Trophoblast cell (in vitro differentiated cells and primary cell): ENCODE results near the gene KREMEN1.

Experiments
- DNase-seq, 2 donors: peaks; one replicate each; pipeline ENCODE4 v3.0.0-alpha.2; 2016
- H2AFZ ChIP-seq: 2 replicates; pipeline ENCODE4 v1.6.1; 2013; ENCODE audit warnings: low read length, moderate library complexity, mild to moderate bottlenecking; ENCODE audit not compliant: insufficient read depth, poor library complexity
- H2AK5ac ChIP-seq: 2 replicates; pipeline ENCODE4 v1.6.1; 2013; ENCODE audit warnings: mild to moderate bottlenecking, low read length
- H2BK120ac ChIP-seq: 2 replicates; pipeline ENCODE4 v1.6.1; 2013; ENCODE audit warnings: low read length, mild to moderate bottlenecking, moderate library complexity; ENCODE audit not compliant: insufficient read depth, poor library complexity
- H2BK12ac ChIP-seq: 2 replicates; pipeline ENCODE4 v1.6.1; 2013; ENCODE audit warnings: mild to moderate bottlenecking, low read length, moderate library complexity
- H2BK5ac ChIP-seq: 2 replicates; pipeline ENCODE4 v1.6.1; 2013; ENCODE audit warnings: low read length, low read depth, moderate library complexity, mild to moderate bottlenecking; ENCODE audit not compliant: poor library complexity
- H3K14ac ChIP-seq: 2 replicates; pipeline ENCODE4 v1.6.1; 2013; ENCODE audit warnings: mild to moderate bottlenecking, low read length
- H3K18ac ChIP-seq: 2 replicates; pipeline ENCODE4 v1.6.1; 2013; ENCODE audit warnings: mild to moderate bottlenecking, low read length
- H3K23ac ChIP-seq: 2 replicates; pipeline ENCODE4 v1.6.1; 2013; ENCODE audit warnings: low read length
- H3K27ac ChIP-seq: 2 replicates; pipeline ENCODE4 v1.5.1; 2013; ENCODE audit warnings: low read depth, mild to moderate bottlenecking, inconsistent platforms, low read length, moderate library complexity
- H3K27me3 ChIP-seq: 2 replicates; pipeline ENCODE4 v1.6.1; 2013; ENCODE audit warnings: inconsistent platforms, mild to moderate bottlenecking, low read length, moderate library complexity; ENCODE audit not compliant: insufficient read depth
- H3K36me3 ChIP-seq, 2 experiments: 1 replicate in 1 of 2; 2 replicates in 1 of 2; pipeline ENCODE4 v1.6.1; 2013; ENCODE audit warnings: low read length in 2 of 2, mild to moderate bottlenecking in 2 of 2, moderate library complexity in 1 of 2; ENCODE audit not compliant: insufficient read depth in 2 of 2, control insufficient read depth in 1 of 2
- H3K4ac ChIP-seq: 2 replicates; pipeline ENCODE4 v1.6.1; 2013; ENCODE audit warnings: low read depth, mild to moderate bottlenecking, low read length, moderate library complexity
- H3K4me1 ChIP-seq, 2 experiments: 1 replicate in 1 of 2; 2 replicates in 1 of 2; pipeline ENCODE4 v1.6.1; 2013; ENCODE audit warnings: low read length in 2 of 2, mild to moderate bottlenecking in 2 of 2, moderate library complexity in 1 of 2; ENCODE audit not compliant: insufficient read depth in 2 of 2, control insufficient read depth in 1 of 2
- H3K4me2 ChIP-seq: 2 replicates; pipeline ENCODE4 v1.6.1; 2013; ENCODE audit warnings: inconsistent platforms, mild to moderate bottlenecking, low read length, moderate library complexity
- H3K4me3 ChIP-seq: 2 replicates; pipeline ENCODE4 v1.5.1; 2013; ENCODE audit warnings: mild to moderate bottlenecking, low read depth, low read length, inconsistent platforms
- H3K79me1 ChIP-seq: one replicate; pipeline ENCODE4 v1.6.1; 2013; ENCODE audit warnings: low read length
- H3K79me2 ChIP-seq: 2 replicates; pipeline ENCODE4 v1.6.1; 2013; ENCODE audit warnings: low read length, mild to moderate bottlenecking; ENCODE audit not compliant: control insufficient read depth, insufficient read depth, poor library complexity
- H3K9ac ChIP-seq: 2 replicates; pipeline ENCODE4 v1.6.1; 2013; ENCODE audit warnings: mild to moderate bottlenecking, low read length
- H3K9me3 ChIP-seq: 2 replicates; pipeline ENCODE4 v1.6.1; 2013; ENCODE audit warnings: low read depth, mild to moderate bottlenecking, control low read depth, inconsistent platforms, low read length; ENCODE audit not compliant: insufficient read depth
- H4K12ac ChIP-seq: 2 replicates; pipeline ENCODE4 v1.6.1; 2013; ENCODE audit warnings: low read depth, mild to moderate bottlenecking, low read length, moderate library complexity
- H4K8ac ChIP-seq: 2 replicates; pipeline ENCODE4 v1.6.1; 2013; ENCODE audit warnings: low read depth, mild to moderate bottlenecking, low read length, moderate library complexity
- H4K91ac ChIP-seq: one replicate; pipeline ENCODE4 v1.6.1; 2013; ENCODE audit warnings: low read depth, mild to moderate bottlenecking, low read length, moderate library complexity
- WGBS: extraction: QIAGEN DNeasy Blood & Tissue Kit; methylation state at CpG from one replicate; pipeline ENCODE4 v1.1.7; 2013; ENCODE audit warnings: missing lambda C conversion rate; ENCODE audit not compliant: insufficient read length, insufficient coverage; ENCODE audit errors: extremely low coverage; 5-methylcytosine and 5-hydroxymethylcytosine counted together

Gene KREMEN1

DNA sequence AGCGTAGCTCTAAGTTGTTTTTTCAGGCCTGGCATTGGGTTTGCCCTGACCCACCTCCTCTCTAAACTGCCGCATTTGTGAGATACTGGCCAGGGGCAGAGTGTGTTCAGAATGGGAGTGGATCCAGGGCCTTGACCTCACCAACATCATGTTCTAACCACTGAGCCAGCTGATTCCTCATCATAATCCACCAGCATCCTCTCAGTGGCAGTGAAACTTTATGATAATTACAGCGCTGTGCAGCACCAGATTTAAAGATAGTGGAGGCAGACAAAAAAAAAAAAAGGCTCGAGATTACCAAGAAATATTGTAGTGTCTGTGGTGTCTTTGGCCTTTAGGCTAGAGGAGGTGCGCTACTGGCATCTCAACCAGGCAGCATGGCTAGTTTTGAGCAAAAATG lies 53.0 kb downstream of the KREMEN1 start:
- no peaks in the 10 kb centered on the region for H3K4me1 ChIP-seq
- H3K36me3 ChIP-seq, result no peaks in the 10 kb centered on the region
- H2BK120ac ChIP-seq, result no peak overlapping the region
- H2BK5ac ChIP-seq, result no peak overlapping the region
- no peaks in the 10 kb centered on the region for H3K79me2 ChIP-seq
- H4K8ac ChIP-seq, result no peak overlapping the region
- no peak overlapping the region for H2BK12ac ChIP-seq
- H3K18ac ChIP-seq, result no peak overlapping the region
- H4K91ac ChIP-seq, result no peak overlapping the region
- no peak overlapping the region for H3K27ac ChIP-seq
- H3K4me3 ChIP-seq, result no peak overlapping the region
- no peak overlapping the region for H3K4ac ChIP-seq
- no peak for DNase-seq
- H3K9ac ChIP-seq, result no peak overlapping the region
- H3K9me3 ChIP-seq, result no peaks in the 10 kb centered on the region
- H3K27me3 ChIP-seq, result no peaks in the 10 kb centered on the region
- no peaks in the 10 kb centered on the region for H3K79me1 ChIP-seq
- H4K12ac ChIP-seq, result no peak overlapping the region
- H3K4me2 ChIP-seq, result no peak overlapping the region
- H3K23ac ChIP-seq, result no peak overlapping the region
- no peak overlapping the region for H2AK5ac ChIP-seq
- whole genome bisulfite sequencing, result no CpG with 5 or more reads among the region's 5 CpGs
- H3K14ac ChIP-seq, result no peak overlapping the region
- no peak overlapping the region for H2AFZ ChIP-seq

GRCh38 chr22:29126670-29127395 lies 54.0 kb downstream of the KREMEN1 start:
- H3K36me3 ChIP-seq, result no peaks in the 10 kb centered on the region
- no peak overlapping the region for H3K18ac ChIP-seq
- no peak overlapping the region for H4K91ac ChIP-seq
- H4K8ac ChIP-seq, result no peak overlapping the region
- no peak overlapping the region for H2BK120ac ChIP-seq
- no peak overlapping the region for H3K4me3 ChIP-seq
- no peak for DNase-seq
- no peak overlapping the region for H2BK12ac ChIP-seq
- no peaks in the 10 kb centered on the region for H3K79me1 ChIP-seq
- no peak overlapping the region for H3K4ac ChIP-seq
- H2AFZ ChIP-seq, result no peak overlapping the region
- no peak overlapping the region for H2BK5ac ChIP-seq
- no peak overlapping the region for H3K27ac ChIP-seq
- H3K4me1 ChIP-seq, result no peaks in the 10 kb centered on the region
- H3K27me3 ChIP-seq, result no peaks in the 10 kb centered on the region
- H3K79me2 ChIP-seq, result no peaks in the 10 kb centered on the region
- no peak overlapping the region for H3K14ac ChIP-seq
- no peak overlapping the region for H3K9ac ChIP-seq
- H4K12ac ChIP-seq, result no peak overlapping the region
- H3K23ac ChIP-seq, result no peak overlapping the region
- no peak overlapping the region for H3K4me2 ChIP-seq
- no CpG with 5 or more reads among the region's 2 CpGs for WGBS
- H3K9me3 ChIP-seq, result no peaks in the 10 kb centered on the region
- H2AK5ac ChIP-seq, result no peak overlapping the region

DNA sequence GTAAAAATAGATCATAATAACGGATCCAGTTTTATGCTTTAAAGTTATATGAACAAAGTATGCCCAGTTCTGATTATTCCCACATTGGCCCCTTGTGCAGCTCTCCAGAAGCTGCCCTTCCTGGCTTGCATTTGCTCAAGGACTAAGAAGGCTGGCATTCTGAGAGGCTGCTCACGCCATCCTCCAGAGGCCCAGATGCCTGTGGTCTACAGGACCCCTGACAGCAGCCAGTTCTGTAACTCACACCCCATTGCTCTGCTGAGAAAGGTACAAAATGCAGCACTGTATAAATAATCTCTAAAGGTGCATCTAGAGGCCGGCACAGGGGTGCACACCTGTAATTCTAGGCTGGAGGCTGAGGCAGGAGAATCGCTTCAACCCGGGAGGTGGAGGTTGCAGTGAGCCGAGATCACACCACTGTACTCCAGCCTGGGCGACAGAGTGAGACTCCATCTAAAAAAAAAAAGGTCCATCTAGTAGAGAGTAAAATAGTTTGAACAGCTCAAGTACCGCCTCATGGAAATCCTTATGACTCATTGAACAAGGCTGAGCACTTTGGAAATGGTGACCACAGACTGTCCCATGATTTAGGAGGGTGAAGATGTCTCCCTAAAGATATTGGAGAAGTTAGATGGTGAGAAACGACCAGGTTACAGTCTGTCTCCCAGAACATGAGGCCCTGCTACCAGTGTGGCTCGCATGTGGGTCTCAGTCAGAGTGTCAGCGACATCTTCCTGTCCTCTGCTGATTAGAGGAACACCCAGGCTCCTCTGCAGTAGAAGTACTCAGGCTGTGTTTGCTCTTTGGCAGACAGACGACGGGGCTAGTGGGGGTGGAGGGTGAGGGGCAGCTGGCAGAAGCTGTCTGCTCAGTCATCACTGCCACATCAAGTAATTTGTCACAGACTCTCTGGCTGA lies 56.3 kb downstream of the KREMEN1 start:
- no peaks in the 10 kb centered on the region for H3K79me2 ChIP-seq
- no peaks in the 10 kb centered on the region for H3K27me3 ChIP-seq
- no peak overlapping the region for H3K4ac ChIP-seq
- H2AK5ac ChIP-seq, result no peak overlapping the region
- H3K27ac ChIP-seq, result no peak overlapping the region
- no peak overlapping the region for H3K14ac ChIP-seq
- no peak overlapping the region for H3K23ac ChIP-seq
- H2AFZ ChIP-seq, result no peak overlapping the region
- H3K18ac ChIP-seq, result no peak overlapping the region
- H3K36me3 ChIP-seq, result no peaks in the 10 kb centered on the region
- H3K4me2 ChIP-seq, result no peak overlapping the region
- WGBS, result no CpG with 5 or more reads among the region's 13 CpGs
- H2BK5ac ChIP-seq, result no peak overlapping the region
- no peaks in the 10 kb centered on the region for H3K4me1 ChIP-seq
- no peak overlapping the region for H3K4me3 ChIP-seq
- H3K9ac ChIP-seq, result no peak overlapping the region
- H4K8ac ChIP-seq, result no peak overlapping the region
- DNase-seq, result no peak
- H4K12ac ChIP-seq, result no peak overlapping the region
- H3K9me3 ChIP-seq, result no peaks in the 10 kb centered on the region
- H4K91ac ChIP-seq, result no peak overlapping the region
- no peak overlapping the region for H2BK12ac ChIP-seq
- no peaks in the 10 kb centered on the region for H3K79me1 ChIP-seq
- H2BK120ac ChIP-seq, result no peak overlapping the region

- Histone ChIP-seq H3K4me1 (no peaks in the 10 kb centered on the region), H3K27ac (no peak overlapping the region), H3K79me1 (no peaks in the 10 kb centered on the region), H3K9me3 (no peaks in the 10 kb centered on the region), H3K4ac (no peak overlapping the region), H3K4me2 (no peak overlapping the region), H2AK5ac (no peak overlapping the region), H2BK5ac (no peak overlapping the region), H4K91ac (no peak overlapping the region), H3K36me3 (no peaks in the 10 kb centered on the region), H2BK12ac (no peak overlapping the region), H3K79me2 (no peaks in the 10 kb centered on the region), H2BK120ac (no peak overlapping the region), H3K23ac (no peak overlapping the region), H4K12ac (no peak overlapping the region), H3K4me3 (no peak overlapping the region), H3K14ac (no peak overlapping the region), H2AFZ (no peak overlapping the region), H4K8ac (no peak overlapping the region), H3K27me3 (no peaks in the 10 kb centered on the region), H3K9ac (no peak overlapping the region), H3K18ac (no peak overlapping the region)
- DNase-seq, result no peak
- WGBS, result no CpG with 5 or more reads among the region's 2 CpGs
Observed at GRCh38 chr22:29129808-29130140, 56.9 kb downstream of the KREMEN1 start.
